GM11168 (cell line): ENCODE data around the gene MSI2.

ENCODE experiments used
- in situ Hi-C: fragments of 300-500 bp; cut with MboI; formaldehyde crosslinking; loops from one replicate; pipeline ENCODE4 v1.12.0; 2022; ENCODE audit warnings: low sequenced_read_pairs; ENCODE audit not compliant: unreplicated experiment

Gene MSI2

DNA sequence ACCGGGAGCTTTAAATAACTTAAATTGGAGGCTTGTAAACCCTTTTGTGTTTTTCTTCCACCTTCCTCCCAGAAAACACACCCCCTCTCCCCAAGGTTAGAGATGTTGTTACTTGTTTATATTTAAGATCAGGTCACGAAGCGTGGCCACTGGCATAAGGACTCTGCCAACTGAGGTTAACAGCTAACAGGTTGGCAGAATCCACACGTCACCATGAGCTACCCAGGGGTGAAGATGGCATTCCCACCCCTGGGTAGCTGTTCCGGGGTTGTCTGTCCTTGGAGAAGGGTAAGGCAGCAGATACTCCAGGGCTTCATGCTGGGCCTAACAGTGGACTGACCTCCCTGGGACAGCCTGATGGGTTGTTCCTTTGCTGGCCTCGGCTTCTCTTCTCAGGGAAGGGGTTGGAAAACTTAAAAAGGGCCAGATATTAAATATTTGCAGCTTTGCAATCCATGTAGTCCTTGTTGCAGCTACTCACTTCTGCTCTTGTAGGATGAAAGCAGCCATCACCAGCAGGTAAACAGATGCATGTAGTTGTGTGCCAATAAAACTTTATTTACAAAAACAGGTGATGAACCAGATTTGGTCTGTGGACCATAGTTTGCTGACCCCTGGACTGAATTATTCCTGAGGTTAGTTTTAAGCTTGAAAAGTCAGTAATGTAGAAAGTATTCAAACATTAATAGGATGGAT lies 148.6 kb downstream of the MSI2 start:
- in situ Hi-C loops = loop anchor here (5.0 kb wide), 1 partner anchor 163 kb away; no protein-coding TSS in a partner anchor

DNA sequence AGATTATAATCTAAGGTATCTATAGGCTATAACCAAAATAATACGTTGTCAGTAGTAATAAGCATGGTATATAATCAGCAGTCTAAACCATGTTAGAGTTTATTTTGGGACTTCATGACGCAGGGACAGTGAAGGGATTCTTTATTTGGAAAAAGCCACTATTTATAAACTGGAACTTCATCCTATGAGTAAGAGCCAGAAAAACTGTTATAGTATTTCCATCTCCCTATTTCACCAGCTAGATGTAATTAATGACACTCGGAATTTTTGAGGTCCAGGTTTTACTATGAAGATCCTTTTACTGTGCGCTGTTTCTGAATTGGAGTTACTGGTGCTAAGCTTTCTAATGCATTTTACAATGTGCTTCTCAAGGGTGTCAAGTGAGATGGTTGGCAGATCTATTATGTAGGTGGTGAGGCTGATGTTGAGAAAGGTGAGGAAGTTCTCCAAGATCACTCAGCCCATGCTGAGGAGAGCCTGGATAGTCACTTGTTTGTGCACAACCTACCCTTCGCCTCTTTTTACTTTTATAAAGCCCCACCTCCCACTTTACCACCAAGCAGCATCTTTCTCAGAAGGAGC lies 149.3 kb downstream of the MSI2 start:
- in situ Hi-C loops = loop anchor here (5.0 kb wide), 1 partner anchor 163 kb away; no protein-coding TSS in a partner anchor

GRCh38 chr17:57406131-57406980 lies 150.0 kb downstream of the MSI2 start:
- in situ Hi-C loops = loop anchor here (5.0 kb wide), 1 partner anchor 164 kb away; no protein-coding TSS in a partner anchor

- in situ Hi-C loops = loop anchor here (5.0 kb wide), 1 partner anchor 165 kb away; no protein-coding TSS in a partner anchor
These were observed 150.6 kb downstream of the MSI2 start for GRCh38 chr17:57406981-57407286.

GRCh38 chr17:57407287-57408070 lies 151.2 kb downstream of the MSI2 start:
- in situ Hi-C loops = loop anchor here (5.0 kb wide), 1 partner anchor 165 kb away; no protein-coding TSS in a partner anchor

- in situ Hi-C loops = loop anchor here (5.0 kb wide), 1 partner anchor 166 kb away; no protein-coding TSS in a partner anchor
These were observed 151.9 kb downstream of the MSI2 start for GRCh38 chr17:57408071-57408811.

DNA sequence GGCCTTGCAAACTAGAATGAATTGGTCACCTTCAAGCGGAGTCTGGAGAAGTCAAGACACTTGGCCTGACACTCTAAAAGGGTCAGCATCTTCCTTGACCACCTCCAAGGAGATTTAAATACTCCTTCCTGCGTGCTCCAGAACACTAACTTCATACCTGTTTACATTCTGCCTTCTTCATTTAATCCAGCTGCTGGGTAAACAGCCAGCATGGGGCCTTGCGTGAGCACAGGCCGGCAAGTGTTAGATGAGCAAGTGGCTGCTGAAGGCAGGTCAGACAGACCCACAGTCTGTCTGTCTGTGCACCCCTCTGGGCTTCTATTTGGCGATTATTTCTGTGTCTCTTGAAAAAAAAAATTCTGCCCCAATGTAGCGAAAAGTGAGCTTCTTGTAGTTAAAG lies 153.8 kb downstream of the MSI2 start:
- in situ Hi-C loops = no loop called here

GRCh38 chr17:57412520-57413096 lies 156.3 kb downstream of the MSI2 start:
- in situ Hi-C loops = no loop called here

GRCh38 chr17:57413848-57414651 lies 157.7 kb downstream of the MSI2 start:
- in situ Hi-C loops = no loop called here

GRCh38 chr17:57415751-57416207 lies 159.5 kb downstream of the MSI2 start:
- in situ Hi-C loops = no loop called here

DNA sequence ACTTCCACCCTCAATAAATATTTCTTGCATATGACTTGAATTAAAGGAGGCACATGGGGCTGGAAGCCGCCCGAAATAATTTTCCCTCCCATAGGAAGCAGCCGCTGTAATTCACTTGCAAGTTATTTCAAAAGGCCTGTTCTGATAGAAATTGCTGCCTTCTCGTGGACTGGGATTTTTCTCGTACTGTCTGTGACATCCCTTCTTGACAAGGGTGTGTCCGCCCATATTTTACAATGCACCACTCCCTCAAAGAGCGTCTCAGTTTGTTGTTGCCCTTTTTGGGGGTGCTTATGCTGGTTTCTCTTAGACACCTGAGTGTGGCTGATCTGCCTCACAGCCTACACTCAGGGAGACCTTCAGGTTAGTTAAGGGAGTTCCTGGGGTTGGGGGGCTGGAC lies 160.0 kb downstream of the MSI2 start:
- in situ Hi-C loops = no loop called here

GRCh38 chr17:57417956-57418355 lies 161.6 kb downstream of the MSI2 start:
- in situ Hi-C loops = no loop called here

GRCh38 chr17:57418463-57419246 lies 162.3 kb downstream of the MSI2 start:
- in situ Hi-C loops = no loop called here

- in situ Hi-C loops = no loop called here
These were observed 163.7 kb downstream of the MSI2 start for GRCh38 chr17:57419940-57420550.

DNA sequence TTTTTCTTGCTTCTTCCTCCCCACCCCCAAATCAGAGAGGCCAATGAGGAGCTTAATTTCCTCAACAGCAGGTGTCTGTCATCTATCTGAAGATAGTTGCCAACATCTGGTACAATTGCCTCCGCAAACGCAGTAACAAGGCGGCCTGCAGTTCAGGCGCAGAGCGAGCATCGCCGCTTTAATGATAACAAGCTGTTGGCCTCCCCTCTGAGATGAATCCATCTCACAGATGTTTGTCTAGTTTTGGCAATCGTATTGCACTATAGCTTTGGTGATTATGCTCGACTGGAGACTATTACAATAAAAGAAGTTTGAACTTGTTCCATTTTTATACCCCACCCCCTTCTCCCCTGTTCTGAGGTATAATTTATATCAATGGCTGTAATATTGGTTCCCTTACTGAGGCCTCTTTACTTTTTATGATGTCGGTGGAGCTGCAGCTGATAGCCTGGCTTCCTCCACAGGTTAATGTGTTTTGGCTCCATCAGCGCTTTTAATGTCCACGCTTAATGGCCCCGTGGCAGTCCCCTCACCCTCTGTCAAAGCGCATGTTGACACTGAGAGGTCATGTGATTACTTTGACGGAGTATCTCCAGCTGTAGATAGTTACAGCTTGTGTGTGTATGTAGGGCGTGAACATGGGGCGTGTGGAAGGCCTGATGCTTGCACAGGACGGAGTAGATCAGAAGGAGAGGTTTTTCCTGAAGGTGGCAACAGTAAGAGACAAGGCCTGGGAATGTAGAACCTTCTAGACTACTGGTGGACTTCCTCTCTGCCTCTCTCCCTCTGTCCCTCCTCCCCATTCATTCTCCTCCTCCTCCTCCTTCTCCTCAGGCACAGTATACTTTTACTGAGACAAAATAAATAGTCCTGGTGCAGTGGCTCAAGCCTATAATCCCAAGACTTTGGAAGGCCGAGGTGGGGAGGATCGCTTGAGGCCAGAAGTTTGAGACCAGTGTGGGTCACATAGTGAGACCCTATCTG lies 164.7 kb downstream of the MSI2 start:
- in situ Hi-C loops = no loop called here

DNA sequence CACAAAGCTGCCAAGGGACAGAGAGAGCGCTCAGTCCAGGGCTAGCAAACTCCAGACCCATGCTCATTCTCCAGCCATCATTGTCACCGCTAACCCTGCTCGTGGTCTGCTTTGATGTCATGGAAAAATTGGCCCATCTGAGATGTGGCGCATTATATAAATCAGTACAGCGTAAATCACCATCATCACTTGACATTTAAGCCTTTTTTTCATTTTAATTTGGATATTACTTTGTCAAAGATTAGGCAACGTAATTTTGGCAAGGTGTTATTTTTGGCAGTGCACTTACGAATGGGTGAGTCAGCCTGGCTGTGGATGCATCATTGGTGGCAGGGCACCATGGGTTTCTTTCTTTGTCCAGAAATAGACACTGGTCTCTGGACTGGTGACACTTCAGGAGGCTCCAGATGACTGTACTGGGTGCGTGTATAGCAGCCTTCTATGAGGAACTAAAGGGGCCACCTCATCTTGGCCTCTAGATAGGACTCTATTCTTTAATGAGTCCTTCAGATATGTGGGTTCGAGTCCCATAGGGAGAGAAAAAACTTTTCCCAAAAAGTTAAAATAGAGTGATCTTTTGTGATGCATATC lies 166.3 kb downstream of the MSI2 start:
- in situ Hi-C loops = no loop called here
